Peyer's patch (tissue), 4 donors: Measurements from ENCODE around the gene PPP1R14C.

Experiments
- POLR2A ChIP-seq, 2 donors: fragments of 450-650 bp; IDR thresholded peaks; one replicate each; pipeline ENCODE4 v1.5.1; 2017; ENCODE audit warnings: antibody characterized with exemption in 2 of 2, mild to moderate bottlenecking in 2 of 2, moderate library complexity in 2 of 2
- TF ChIP-seq, protein P1 (sequence below), 6 experiments: fragments of 450-650 bp in 4 of 6; fragments of 200-600 bp in 2 of 6; sonication (generic) in 1 of 6; IDR thresholded peaks; one replicate each; pipeline ENCODE4 v1.5.1; 2017 to 2019; ENCODE audit warnings: antibody characterized with exemption in 6 of 6, mild to moderate bottlenecking in 3 of 6, moderate library complexity in 1 of 6

DNA sequence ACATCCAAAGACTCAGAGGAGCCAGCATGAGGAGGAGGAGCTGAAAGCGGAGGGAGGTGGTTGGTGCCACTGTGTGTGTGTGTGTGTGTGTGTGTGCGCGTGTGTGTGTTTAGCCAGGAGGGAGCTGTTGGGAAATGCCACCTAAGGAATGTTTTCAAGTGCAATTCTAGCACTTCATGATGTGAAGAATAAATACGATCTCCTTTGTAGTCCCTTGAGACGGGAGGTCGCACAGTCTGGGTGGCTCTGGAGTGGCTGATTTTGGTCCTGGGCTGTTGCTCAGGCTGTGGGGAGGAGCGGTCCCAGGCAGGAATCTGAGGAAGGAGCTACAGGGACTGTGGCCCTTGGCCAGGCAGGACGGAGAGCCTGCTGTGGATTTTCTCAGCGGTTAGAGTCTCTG is 93.7 kb downstream of the PPP1R14C start:
- TF ChIP-seq, protein P1, sequence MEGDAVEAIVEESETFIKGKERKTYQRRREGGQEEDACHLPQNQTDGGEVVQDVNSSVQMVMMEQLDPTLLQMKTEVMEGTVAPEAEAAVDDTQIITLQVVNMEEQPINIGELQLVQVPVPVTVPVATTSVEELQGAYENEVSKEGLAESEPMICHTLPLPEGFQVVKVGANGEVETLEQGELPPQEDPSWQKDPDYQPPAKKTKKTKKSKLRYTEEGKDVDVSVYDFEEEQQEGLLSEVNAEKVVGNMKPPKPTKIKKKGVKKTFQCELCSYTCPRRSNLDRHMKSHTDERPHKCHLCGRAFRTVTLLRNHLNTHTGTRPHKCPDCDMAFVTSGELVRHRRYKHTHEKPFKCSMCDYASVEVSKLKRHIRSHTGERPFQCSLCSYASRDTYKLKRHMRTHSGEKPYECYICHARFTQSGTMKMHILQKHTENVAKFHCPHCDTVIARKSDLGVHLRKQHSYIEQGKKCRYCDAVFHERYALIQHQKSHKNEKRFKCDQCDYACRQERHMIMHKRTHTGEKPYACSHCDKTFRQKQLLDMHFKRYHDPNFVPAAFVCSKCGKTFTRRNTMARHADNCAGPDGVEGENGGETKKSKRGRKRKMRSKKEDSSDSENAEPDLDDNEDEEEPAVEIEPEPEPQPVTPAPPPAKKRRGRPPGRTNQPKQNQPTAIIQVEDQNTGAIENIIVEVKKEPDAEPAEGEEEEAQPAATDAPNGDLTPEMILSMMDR (IDR thresholded peaks at IDR 0.05): no peak
- TF ChIP-seq POLR2A (IDR thresholded peaks at IDR 0.05): no peak
